Measurements from ENCODE around the gene TSEN2.

GRCh38 chr3:12451960-12452359, 32.3 kb upstream of the TSEN2 start:
- TF ChIP-seq SP1 (IDR thresholded peaks at IDR 0.05; ENCODE audit: low read depth): no peak
- TF ChIP-seq EZH2 (IDR thresholded peaks at IDR 0.05): no peak
- TF ChIP-seq ZFX (IDR thresholded peaks at IDR 0.05): no peak
- TF ChIP-seq EZH2phosphoT487 (IDR thresholded peaks at IDR 0.05; ENCODE audit: borderline replicate concordance): no peak
- TF ChIP-seq SRF (IDR thresholded peaks at IDR 0.05; ENCODE audit: low read depth): no peak
- TF ChIP-seq, protein P1, sequence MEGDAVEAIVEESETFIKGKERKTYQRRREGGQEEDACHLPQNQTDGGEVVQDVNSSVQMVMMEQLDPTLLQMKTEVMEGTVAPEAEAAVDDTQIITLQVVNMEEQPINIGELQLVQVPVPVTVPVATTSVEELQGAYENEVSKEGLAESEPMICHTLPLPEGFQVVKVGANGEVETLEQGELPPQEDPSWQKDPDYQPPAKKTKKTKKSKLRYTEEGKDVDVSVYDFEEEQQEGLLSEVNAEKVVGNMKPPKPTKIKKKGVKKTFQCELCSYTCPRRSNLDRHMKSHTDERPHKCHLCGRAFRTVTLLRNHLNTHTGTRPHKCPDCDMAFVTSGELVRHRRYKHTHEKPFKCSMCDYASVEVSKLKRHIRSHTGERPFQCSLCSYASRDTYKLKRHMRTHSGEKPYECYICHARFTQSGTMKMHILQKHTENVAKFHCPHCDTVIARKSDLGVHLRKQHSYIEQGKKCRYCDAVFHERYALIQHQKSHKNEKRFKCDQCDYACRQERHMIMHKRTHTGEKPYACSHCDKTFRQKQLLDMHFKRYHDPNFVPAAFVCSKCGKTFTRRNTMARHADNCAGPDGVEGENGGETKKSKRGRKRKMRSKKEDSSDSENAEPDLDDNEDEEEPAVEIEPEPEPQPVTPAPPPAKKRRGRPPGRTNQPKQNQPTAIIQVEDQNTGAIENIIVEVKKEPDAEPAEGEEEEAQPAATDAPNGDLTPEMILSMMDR (IDR thresholded peaks at IDR 0.05 in 2 of 3, conservative IDR thresholded peaks at IDR 0.05 in 1 of 3; ENCODE audit: borderline replicate concordance in 1 of 3, insufficient read depth in 1 of 3, low read depth in 2 of 3, low read length in 2 of 3): no peak
- no peak for TF ChIP-seq CEBPB (IDR thresholded peaks at IDR 0.05; ENCODE audit: low read depth)
- TF ChIP-seq RAD21 (IDR thresholded peaks at IDR 0.05; ENCODE audit: low read depth): no peak
- TF ChIP-seq MAX (IDR thresholded peaks at IDR 0.05): no peak
- no peak for TF ChIP-seq POLR2A (IDR thresholded peaks at IDR 0.05; ENCODE audit: borderline replicate concordance, extremely low read depth, insufficient read depth, insufficient read length)
- no peak for TF ChIP-seq ATF3 (IDR thresholded peaks at IDR 0.05)
- TF ChIP-seq SIN3A (IDR thresholded peaks at IDR 0.05; ENCODE audit: low read depth): no peak
- TF ChIP-seq TCF7L2 (IDR thresholded peaks at IDR 0.05; ENCODE audit: borderline replicate concordance, extremely low read depth, insufficient read depth, insufficient read length): no peak

Measured in HCT116 (cell line).